ENCODE measurements around the gene TMEM164. TPM values are rescaled to one million over a fixed set of nuclear protein-coding genes. Genes with fewer than 3 reads are reported as not detected.

The TMEM164 gene
- polyA plus RNA-seq, 1 donor (not counting 4 experiments of a cell fraction or from before 2014, with no cell fraction given) = 15.3 TPM

- TF ChIP-seq CTCF (optimal IDR thresholded peaks at IDR 0.05 in 1 of 3, IDR thresholded peaks at IDR 0.05 in 1 of 3, conservative IDR thresholded peaks at IDR 0.05 in 1 of 3; ENCODE audit: extremely low read depth in 1 of 3, insufficient read depth in 2 of 3, low read length in 3 of 3) (no peak), EZH2 (IDR thresholded peaks at IDR 0.05; ENCODE audit: low read length) (no peak)
- no peak overlapping the region for H2AFZ ChIP-seq (ENCODE audit: control insufficient read depth, low read length)
- H3K9me3 ChIP-seq (ENCODE audit: control insufficient read depth, low read depth, low read length) = no peaks in the 10 kb centered on the region
- DNase-seq (ENCODE audit: low read depth, low spot score) = no peak
- dilution Hi-C loops (cut with MboI; ENCODE audit: extremely low pct_ligation_motif_present, low sequenced_read_pairs) = no loop called here
- no peak overlapping the region for H3K4me3 ChIP-seq (ENCODE audit: control insufficient read depth in 2 of 3, extremely low read depth in 1 of 3, insufficient read depth in 2 of 3, low read depth in 1 of 3, low read length in 3 of 3)
- H3K36me3 ChIP-seq (ENCODE audit: control insufficient read depth in 2 of 2, extremely low read depth in 1 of 2, insufficient read depth in 2 of 2, low read length in 2 of 2) = no peaks in the 10 kb centered on the region
- no peaks in the 10 kb centered on the region for H4K20me1 ChIP-seq (ENCODE audit: control insufficient read depth, extremely low read depth, insufficient read depth, low read length)
- FAIRE-seq = no peak
- peaks cover 23% of the 10 kb centered on the region for H3K4me1 ChIP-seq (ENCODE audit: control insufficient read depth, extremely low read depth, insufficient read depth, low read length)
- H3K9ac ChIP-seq (ENCODE audit: control insufficient read depth, extremely low read depth, insufficient read depth, low read length) = no peak overlapping the region
- H3K4me2 ChIP-seq (ENCODE audit: control insufficient read depth, extremely low read depth, insufficient read depth, low read depth, low read length) = peak overlapping the region; percentile 62
- no peaks in the 10 kb centered on the region for H3K27me3 ChIP-seq (ENCODE audit: control insufficient read depth, extremely low read depth, insufficient read depth, low read length)
- no peaks in the 10 kb centered on the region for H3K79me2 ChIP-seq (ENCODE audit: control insufficient read depth, insufficient read depth, low read length)
- no peak overlapping the region for H3K27ac ChIP-seq (ENCODE audit: control insufficient read depth, insufficient read depth, low read length)
- no peaks in the 10 kb centered on the region for H3K9me1 ChIP-seq (ENCODE audit: control insufficient read depth, extremely low read depth, insufficient read depth, low read length)
These were observed 1.3 kb downstream of the TMEM164 start for GRCh38 chrX:110004215-110004614.

GRCh38 chrX:110004731-110005369 lies 1.9 kb downstream of the TMEM164 start:
- DNase-seq (ENCODE audit: low read depth, low spot score) = no peak
- no peak overlapping the region for H2AFZ ChIP-seq (ENCODE audit: control insufficient read depth, low read length)
- H3K4me2 ChIP-seq (ENCODE audit: control insufficient read depth, extremely low read depth, insufficient read depth, low read depth, low read length) = peak overlapping the region; percentile 62
- H4K20me1 ChIP-seq (ENCODE audit: control insufficient read depth, extremely low read depth, insufficient read depth, low read length) = no peaks in the 10 kb centered on the region
- no peaks in the 10 kb centered on the region for H3K36me3 ChIP-seq (ENCODE audit: control insufficient read depth in 2 of 2, extremely low read depth in 1 of 2, insufficient read depth in 2 of 2, low read length in 2 of 2)
- dilution Hi-C loops (cut with MboI; ENCODE audit: extremely low pct_ligation_motif_present, low sequenced_read_pairs) = no loop called here
- H3K9ac ChIP-seq (ENCODE audit: control insufficient read depth, extremely low read depth, insufficient read depth, low read length) = no peak overlapping the region
- no peak overlapping the region for H3K27ac ChIP-seq (ENCODE audit: control insufficient read depth, insufficient read depth, low read length)
- no peaks in the 10 kb centered on the region for H3K9me3 ChIP-seq (ENCODE audit: control insufficient read depth, low read depth, low read length)
- no peak for FAIRE-seq
- H3K27me3 ChIP-seq (ENCODE audit: control insufficient read depth, extremely low read depth, insufficient read depth, low read length) = no peaks in the 10 kb centered on the region
- H3K9me1 ChIP-seq (ENCODE audit: control insufficient read depth, extremely low read depth, insufficient read depth, low read length) = no peaks in the 10 kb centered on the region
- no peaks in the 10 kb centered on the region for H3K79me2 ChIP-seq (ENCODE audit: control insufficient read depth, insufficient read depth, low read length)
- no peak overlapping the region for H3K4me3 ChIP-seq (ENCODE audit: control insufficient read depth in 2 of 3, extremely low read depth in 1 of 3, insufficient read depth in 2 of 3, low read depth in 1 of 3, low read length in 3 of 3)
- TF ChIP-seq EZH2 (IDR thresholded peaks at IDR 0.05; ENCODE audit: low read length) (no peak), CTCF (optimal IDR thresholded peaks at IDR 0.05 in 1 of 3, IDR thresholded peaks at IDR 0.05 in 1 of 3, conservative IDR thresholded peaks at IDR 0.05 in 1 of 3; ENCODE audit: extremely low read depth in 1 of 3, insufficient read depth in 2 of 3, low read length in 3 of 3) (no peak)
- H3K4me1 ChIP-seq (ENCODE audit: control insufficient read depth, extremely low read depth, insufficient read depth, low read length) = peaks cover 23% of the 10 kb centered on the region
